ENCODE measurements around the gene BARHL2.

The BARHL2 gene

GRCh38 chr1:90719330-90720144 lies 2.4 kb upstream of the BARHL2 start:
- Mint-ChIP-seq H3K27ac (peak overlapping the region; percentile 84), H3K36me3 (peaks cover 15 to 41% of the 10 kb centered on the region in 2 donors), H3K4me3 (peak overlapping the region; percentile 22 to 39), H3K4me1 (peaks cover 27 to 54% of the 10 kb centered on the region in 2 donors), H3K27me3 (peaks cover 78 to 94% of the 10 kb centered on the region in 2 donors), H3K9me3 (peaks cover 3 to 19% of the 10 kb centered on the region in 2 donors)
- DNase-seq (no peak), ATAC-seq (replicated peaks) (no peak)

DNA sequence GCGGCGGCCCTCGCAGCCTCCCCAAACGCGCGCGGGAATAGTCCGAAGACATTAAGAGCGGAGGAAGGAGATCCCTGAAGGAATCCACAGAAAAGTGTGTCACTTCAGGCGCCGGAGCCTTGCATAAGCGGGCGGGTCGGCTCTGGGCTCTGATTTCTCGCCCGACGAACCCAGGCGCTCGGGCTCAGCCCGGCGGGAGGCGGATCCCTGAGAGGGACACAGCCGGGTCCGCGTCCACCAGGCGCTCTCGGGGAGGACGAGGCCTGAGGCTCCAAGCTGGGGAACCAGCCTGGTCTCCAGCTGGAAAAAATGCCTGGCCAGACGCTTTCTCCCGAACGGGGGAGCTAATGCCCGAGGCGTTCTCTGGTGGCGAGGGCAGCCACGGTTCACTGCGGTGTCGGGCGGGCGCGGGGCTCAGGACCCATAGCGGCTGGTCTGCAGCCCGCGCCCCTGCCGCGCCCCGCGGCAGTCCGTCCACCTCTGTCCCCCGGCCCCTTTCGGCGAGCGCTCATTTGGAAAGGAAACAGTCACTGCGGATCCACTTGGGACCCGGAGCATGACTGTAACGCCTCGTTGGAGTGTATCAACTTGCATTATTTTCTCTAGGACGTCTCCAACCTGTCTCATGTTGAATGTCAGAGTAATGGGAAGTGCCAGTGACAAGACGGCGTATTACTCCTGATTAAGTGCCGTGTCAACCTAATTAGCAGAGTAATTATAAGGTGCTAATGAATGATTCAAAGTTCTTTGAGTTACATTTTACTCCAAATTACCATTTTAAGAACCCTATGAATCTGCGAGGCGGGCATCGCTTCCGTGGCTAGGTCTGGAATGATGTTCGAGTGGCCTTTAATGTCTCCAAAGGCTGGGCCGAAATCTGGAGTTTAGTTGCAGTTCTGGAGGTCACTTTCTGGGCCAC lies 1.6 kb upstream of the BARHL2 start:
- Mint-ChIP-seq H3K4me3 (peak overlapping the region; percentile 83 to 84), H3K27ac (peak overlapping the region; percentile 95), H3K4me1 (peaks cover 23 to 50% of the 10 kb centered on the region in 2 donors), H3K9me3 (peaks cover 3 to 15% of the 10 kb centered on the region in 2 donors), H3K27me3 (peaks cover 76 to 93% of the 10 kb centered on the region in 2 donors), H3K36me3 (peaks cover 15 to 35% of the 10 kb centered on the region in 2 donors)
- no peak for ATAC-seq (replicated peaks)
- no peak for DNase-seq

GRCh38 chr1:90717665-90718410 lies 736 bp upstream of the BARHL2 start:
- peaks cover 14 to 35% of the 10 kb centered on the region in 2 donors for H3K36me3 Mint-ChIP-seq
- peaks cover 78 to 93% of the 10 kb centered on the region in 2 donors for H3K27me3 Mint-ChIP-seq
- H3K27ac Mint-ChIP-seq, result peak overlapping the region; percentile 95

DNA sequence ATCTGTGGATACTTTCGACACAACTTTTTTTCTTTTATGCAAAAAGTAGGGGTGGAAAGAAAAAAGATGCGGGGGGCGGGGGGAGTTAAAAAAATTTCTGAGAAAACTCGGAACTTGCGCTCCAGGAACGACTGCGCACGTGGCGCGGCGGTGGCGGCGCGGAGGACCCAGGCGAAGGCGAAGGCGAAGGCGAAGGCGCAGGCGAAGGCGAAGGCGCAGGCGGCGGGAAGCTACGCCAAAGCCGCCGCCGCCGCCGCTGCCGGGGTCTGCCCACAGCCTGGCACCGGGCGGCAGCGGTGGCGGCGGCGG lies 208 bp upstream of the BARHL2 start:
- peaks cover 77 to 93% of the 10 kb centered on the region in 2 donors for H3K27me3 Mint-ChIP-seq
- H3K4me1 Mint-ChIP-seq, result peaks cover 19 to 52% of the 10 kb centered on the region in 2 donors
- DNase-seq (no peak), ATAC-seq (replicated peaks) (no peak)
- peak overlapping the region; percentile 65 to 82 for H3K4me3 Mint-ChIP-seq
- peaks cover 17 to 35% of the 10 kb centered on the region in 2 donors for H3K36me3 Mint-ChIP-seq
- H3K27ac Mint-ChIP-seq, result peak overlapping the region; percentile 93
- H3K9me3 Mint-ChIP-seq, result peaks cover 3 to 14% of the 10 kb centered on the region in 2 donors

More at GRCh38 chr1:90717665-90718410, 736 bp upstream of the BARHL2 start:
- Mint-ChIP-seq H3K4me3 (peak overlapping the region; percentile 83 to 84), H3K9me3 (peaks cover 3 to 15% of the 10 kb centered on the region in 2 donors), H3K4me1 (peaks cover 19 to 51% of the 10 kb centered on the region in 2 donors)
- no peak for ATAC-seq (replicated peaks)
- DNase-seq, result no peak

GRCh38 chr1:90716243-90716551 lies 905 bp downstream of the BARHL2 start:
- Mint-ChIP-seq H3K9me3 (peaks cover 3 to 12% of the 10 kb centered on the region in 2 donors), H3K36me3 (peaks cover 15 to 35% of the 10 kb centered on the region in 2 donors), H3K4me3 (peak overlapping the region; percentile 43 to 70), H3K27ac (peak overlapping the region; percentile 96), H3K4me1 (peaks cover 16 to 44% of the 10 kb centered on the region in 2 donors), H3K27me3 (peaks cover 73 to 92% of the 10 kb centered on the region in 2 donors)
- ATAC-seq (replicated peaks), result no peak
- no peak for DNase-seq

- Mint-ChIP-seq H3K27me3 (peaks cover 75 to 91% of the 10 kb centered on the region in 2 donors), H3K4me3 (no peak overlapping the region)
These were observed 1.8 kb downstream of the BARHL2 start for GRCh38 chr1:90715309-90715708.

DNA sequence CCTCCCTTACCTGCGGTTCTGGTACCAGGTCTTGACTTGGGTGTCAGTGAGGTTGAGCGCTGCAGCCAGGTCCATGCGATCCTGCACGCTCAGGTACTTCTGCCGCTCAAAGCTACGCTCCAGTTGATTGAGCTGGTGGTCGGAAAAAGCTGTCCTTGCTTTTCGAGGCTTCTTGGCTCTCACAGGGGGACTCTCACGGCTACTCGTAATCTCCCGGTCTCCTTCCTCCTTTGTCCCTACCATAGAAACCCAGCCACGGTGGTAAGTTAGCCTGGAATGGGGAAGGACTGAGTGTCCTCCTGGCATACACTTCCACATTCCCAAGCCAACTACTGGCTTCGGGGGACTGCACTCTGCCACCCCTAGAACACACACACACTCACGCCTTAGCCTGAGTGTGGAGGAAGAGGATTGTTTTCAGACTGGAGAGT lies 2.6 kb downstream of the BARHL2 start:
- ATAC-seq (replicated peaks) (no peak), DNase-seq (no peak)
- Mint-ChIP-seq H3K36me3 (peaks cover 15 to 29% of the 10 kb centered on the region in 2 donors), H3K27me3 (peaks cover 77 to 91% of the 10 kb centered on the region in 2 donors), H3K9me3 (peaks cover 3 to 9% of the 10 kb centered on the region in 2 donors), H3K4me3 (no peak overlapping the region), H3K4me1 (peaks cover 16 to 42% of the 10 kb centered on the region in 2 donors), H3K27ac (no peak overlapping the region)

More at GRCh38 chr1:90715309-90715708, 1.8 kb downstream of the BARHL2 start:
- Mint-ChIP-seq H3K4me1 (peaks cover 16 to 42% of the 10 kb centered on the region in 2 donors), H3K9me3 (peaks cover 3 to 10% of the 10 kb centered on the region in 2 donors), H3K27ac (peak overlapping the region; percentile 16), H3K36me3 (peaks cover 15 to 33% of the 10 kb centered on the region in 2 donors)
- no peak for DNase-seq
- ATAC-seq (replicated peaks), result no peak

GRCh38 chr1:90713741-90714509 lies 3.2 kb downstream of the BARHL2 start:
- Mint-ChIP-seq H3K4me3 (no peak overlapping the region), H3K9me3 (peaks cover 3 to 8% of the 10 kb centered on the region in 2 donors), H3K27ac (peak overlapping the region; percentile 44), H3K36me3 (peaks cover 13 to 24% of the 10 kb centered on the region in 2 donors), H3K27me3 (peaks cover 77 to 91% of the 10 kb centered on the region in 2 donors), H3K4me1 (peaks cover 15 to 36% of the 10 kb centered on the region in 2 donors)
- ATAC-seq (replicated peaks) (no peak), DNase-seq (no peak)

- Mint-ChIP-seq H3K27ac (no peak overlapping the region), H3K9me3 (peaks cover 2 to 7% of the 10 kb centered on the region in 2 donors), H3K4me1 (peaks cover 11 to 31% of the 10 kb centered on the region in 2 donors), H3K27me3 (peaks cover 74 to 92% of the 10 kb centered on the region in 2 donors), H3K4me3 (no peak overlapping the region), H3K36me3 (peaks cover 13 to 19% of the 10 kb centered on the region in 2 donors)
- no peak for DNase-seq
- no peak for ATAC-seq (replicated peaks)
These were observed 4.0 kb downstream of the BARHL2 start for GRCh38 chr1:90712915-90713730.

DNA sequence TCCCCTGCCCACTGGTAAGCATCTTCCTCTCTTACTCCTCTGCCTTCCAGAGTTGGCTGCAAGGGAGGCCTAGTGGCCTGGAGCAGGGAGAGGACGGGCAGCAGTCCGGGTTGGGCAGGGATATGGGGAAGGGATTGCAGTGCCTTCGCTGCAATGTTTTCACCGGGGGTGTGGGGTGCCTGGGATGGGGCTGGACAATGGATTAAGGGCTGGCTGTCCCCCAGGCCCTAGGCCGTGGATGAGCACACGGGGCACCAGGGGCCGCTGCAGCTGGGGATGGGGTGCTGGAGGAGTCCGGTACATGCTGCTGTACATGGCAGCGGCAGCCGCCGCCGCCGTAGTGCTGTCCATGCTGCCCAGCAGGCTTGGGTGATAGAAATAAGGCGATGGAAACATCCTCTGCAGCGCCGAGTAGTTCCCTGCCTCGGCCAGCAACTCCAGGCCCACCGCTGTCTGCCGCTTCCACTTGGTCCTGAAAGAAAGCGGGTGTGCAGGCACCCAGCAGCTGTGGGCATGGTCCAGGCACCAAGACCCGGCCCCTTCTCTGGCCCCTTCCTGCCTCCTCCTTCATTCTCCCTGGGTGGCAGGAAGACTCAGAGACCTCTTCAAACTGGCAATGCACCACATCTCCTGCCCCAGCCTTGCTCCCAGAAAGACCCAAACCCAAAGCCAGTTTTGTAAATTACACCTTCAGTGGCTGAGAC lies 4.8 kb downstream of the BARHL2 start:
- no peak for DNase-seq
- Mint-ChIP-seq H3K36me3 (peaks cover 11 to 16% of the 10 kb centered on the region in 2 donors), H3K9me3 (peaks cover 0 to 6% of the 10 kb centered on the region in 2 donors), H3K4me1 (peaks cover 9 to 31% of the 10 kb centered on the region in 2 donors), H3K27ac (no peak overlapping the region), H3K27me3 (peaks cover 77 to 96% of the 10 kb centered on the region in 2 donors), H3K4me3 (no peak overlapping the region)
- ATAC-seq (replicated peaks), result no peak

DNA sequence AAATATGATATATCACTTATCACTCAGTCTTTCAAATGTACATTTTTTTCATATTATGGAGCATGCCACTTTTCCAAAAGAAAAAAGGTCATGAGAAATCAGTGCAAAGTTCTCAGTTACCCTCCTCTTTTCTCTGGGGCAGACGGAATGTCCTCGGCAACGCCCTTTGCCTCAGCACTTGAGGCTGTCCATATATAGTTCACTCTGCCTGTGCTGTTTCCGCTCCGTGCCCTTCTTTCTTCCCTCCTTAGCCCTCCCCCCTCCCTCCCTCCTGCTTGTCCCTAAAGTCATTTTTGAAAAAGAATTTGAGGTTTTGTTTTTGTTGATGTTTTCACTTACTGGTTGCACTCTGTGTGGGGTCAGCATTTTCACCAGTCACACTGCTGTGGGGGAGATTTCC lies 5.4 kb downstream of the BARHL2 start:
- Mint-ChIP-seq H3K36me3 (peaks cover 8 to 11% of the 10 kb centered on the region in 2 donors), H3K27me3 (peaks cover 76 to 96% of the 10 kb centered on the region in 2 donors), H3K4me1 (peaks cover 6 to 31% of the 10 kb centered on the region in 2 donors), H3K9me3 (peaks cover 0 to 4% of the 10 kb centered on the region in 2 donors), H3K4me3 (no peak overlapping the region), H3K27ac (no peak overlapping the region)
- no peak for DNase-seq
- ATAC-seq (replicated peaks), result no peak

Data from stimulated activated naive B cell treated with anti-CD40 and anti-IgM and Interleukin-4, amounts not matched to agents 10 μg/mL and 1 μg/mL and 100 μg/mL, for 72 hours (primary cell).